GM12872 (cell line): ENCODE data around the gene PPP1R9B.

Experiments
- CTCF ChIP-seq: IDR thresholded peaks from 3 replicates; pipeline ENCODE4 v1.5.1; 2011; ENCODE audit warnings: low read depth, mild to moderate bottlenecking, low read length, moderate library complexity; ENCODE audit not compliant: insufficient read depth

PPP1R9B gene

GRCh38 chr17:50150354-50151040, at the start of gene PPP1R9B:
Gene PPP1R9B (minus strand): TSS chr17:50150677. CDS start chr17:50150513, 164 bp downstream.
- TF ChIP-seq CTCF, result no peak

GRCh38 chr17:50199803-50200456, 49.5 kb upstream of the PPP1R9B start:
- TF ChIP-seq CTCF, result no peak

- no peak for TF ChIP-seq CTCF
Measured at GRCh38 chr17:50199211-50199802, 48.8 kb upstream of the PPP1R9B start.

- TF ChIP-seq CTCF, result peak; percentile 82
Measured at GRCh38 chr17:50198026-50198669, 47.7 kb upstream of the PPP1R9B start.

GRCh38 chr17:50196826-50197225, 46.3 kb upstream of the PPP1R9B start:
- no peak for TF ChIP-seq CTCF

- TF ChIP-seq CTCF, result no peak
Measured at GRCh38 chr17:50196036-50196435, 45.6 kb upstream of the PPP1R9B start.
